CD4-positive, alpha-beta T cell (primary cell): ENCODE results near the gene BRD1. TPM values are rescaled to one million over a fixed set of nuclear protein-coding genes. Genes with fewer than 3 reads are reported as not detected.
A peak's percentile ranks its signal among the peaks of the same experiment; 100 is the strongest.

Source experiments
- ATAC-seq: fragments of 200-7000 bp; cut with Tn5 transposase; one replicate; pipeline ENCODE4 v1.10.0; 2022; ENCODE audit warnings: mild to moderate bottlenecking; ENCODE audit not compliant: poor library complexity
- CTCF ChIA-PET: fragments of 350-600 bp; sonication (Branson Sonifier 250); formaldehyde crosslinking; loops from one replicate; lab custom pipeline; 2021; ENCODE audit warnings: antibody characterized with exemption, inconsistent platforms; lab: Charles Lee
- POLR2A ChIA-PET: fragments of 350-600 bp; sonication (Branson Sonifier 250); formaldehyde crosslinking; loops from one replicate; lab custom pipeline; 2021; ENCODE audit warnings: antibody characterized with exemption, inconsistent platforms; lab: Charles Lee
- DNase-seq, 14 experiments: peaks; one replicate each; pipeline ENCODE4 v3.0.0-alpha.2; 2013 to 2020; ENCODE audit warnings: mixed read lengths in 2 of 14
- H3K27ac ChIP-seq, 2 donors: one replicate each; pipeline versions ENCODE4 v1.5.1 to v1.7.0; 2013; ENCODE audit warnings: low read length in 2 of 2, low read depth in 1 of 2, mild to moderate bottlenecking in 1 of 2
- H3K27me3 ChIP-seq, 2 experiments: 1 replicate in 1 of 2; 2 replicates in 1 of 2; pipeline versions ENCODE4 v1.6.1 to v1.7.0; 2013; ENCODE audit warnings: low read length in 2 of 2, control low read depth in 1 of 2, mild to moderate bottlenecking in 1 of 2, moderate library complexity in 1 of 2; ENCODE audit not compliant: insufficient read depth in 2 of 2, control insufficient read depth in 1 of 2
- H3K36me3 ChIP-seq: one replicate; pipeline ENCODE4 v1.6.1; 2013; ENCODE audit warnings: low read length, control low read depth; ENCODE audit not compliant: insufficient read depth
- H3K4me1 ChIP-seq: one replicate; pipeline ENCODE4 v1.6.1; 2013; ENCODE audit warnings: low read length, control low read depth; ENCODE audit not compliant: insufficient read depth
- H3K4me3 ChIP-seq: one replicate; pipeline ENCODE4 v1.5.1; 2013; ENCODE audit warnings: mild to moderate bottlenecking, low read length, moderate library complexity
- H3K9me3 ChIP-seq, 2 experiments: 1 replicate in 1 of 2; 2 replicates in 1 of 2; pipeline versions ENCODE4 v1.6.1 to v1.7.0; 2013; ENCODE audit warnings: low read length in 2 of 2, mild to moderate bottlenecking in 2 of 2, control low read depth in 1 of 2, moderate library complexity in 1 of 2; ENCODE audit not compliant: control insufficient read depth in 1 of 2, insufficient read depth in 1 of 2
- H3K27ac Mint-ChIP-seq: one replicate; pipeline ENCODE4 v1.8.0; 2020; ENCODE audit warnings: mixed read lengths
- H3K27me3 Mint-ChIP-seq: one replicate; pipeline ENCODE4 v1.8.0; 2021; ENCODE audit warnings: mixed read lengths
- H3K36me3 Mint-ChIP-seq: one replicate; pipeline ENCODE4 v1.8.0; 2021; ENCODE audit warnings: low read depth, mixed read lengths
- H3K4me1 Mint-ChIP-seq: one replicate; pipeline ENCODE4 v1.8.0; 2021; ENCODE audit warnings: low read depth, mixed read lengths
- H3K4me3 Mint-ChIP-seq: one replicate; pipeline ENCODE4 v1.8.0; 2020; ENCODE audit warnings: mild to moderate bottlenecking, mixed read lengths
- H3K9me3 Mint-ChIP-seq: one replicate; pipeline ENCODE4 v1.8.0; 2020; ENCODE audit warnings: mixed read lengths
- intact Hi-C, 2 experiments: fragments of 100-400 bp; cut with DNase I in 1 of 2; cut with micrococcal nuclease in 1 of 2; formaldehyde crosslinking; loops; one replicate each; pipeline versions ENCODE4 v1.15.1 to v1.9.0; 2023 to 2025; cut with DNase I, micrococcal nuclease
- total RNA-seq, 174 experiments: library from RNA in 2 of 174; stranded (reverse) in 2 of 174; gene quantifications; one replicate each; pipeline ENCODE4 v1.2.3 and lab custom pipeline; 2021 to 2026
- TF ChIP-seq, protein P1 (sequence below): fragments of 200-600 bp; IDR thresholded peaks from one replicate; pipeline ENCODE4 v1.8.0; 2022; ENCODE audit warnings: antibody characterized with exemption, mild to moderate bottlenecking

Gene BRD1
- total RNA-seq, 2 experiments from 2014 or later: 129 to 130 TPM

- H3K27ac ChIP-seq: no peak overlapping the region
Measured at GRCh38 chr22:49754696-49755630, 72.7 kb downstream of the BRD1 start.

DNA sequence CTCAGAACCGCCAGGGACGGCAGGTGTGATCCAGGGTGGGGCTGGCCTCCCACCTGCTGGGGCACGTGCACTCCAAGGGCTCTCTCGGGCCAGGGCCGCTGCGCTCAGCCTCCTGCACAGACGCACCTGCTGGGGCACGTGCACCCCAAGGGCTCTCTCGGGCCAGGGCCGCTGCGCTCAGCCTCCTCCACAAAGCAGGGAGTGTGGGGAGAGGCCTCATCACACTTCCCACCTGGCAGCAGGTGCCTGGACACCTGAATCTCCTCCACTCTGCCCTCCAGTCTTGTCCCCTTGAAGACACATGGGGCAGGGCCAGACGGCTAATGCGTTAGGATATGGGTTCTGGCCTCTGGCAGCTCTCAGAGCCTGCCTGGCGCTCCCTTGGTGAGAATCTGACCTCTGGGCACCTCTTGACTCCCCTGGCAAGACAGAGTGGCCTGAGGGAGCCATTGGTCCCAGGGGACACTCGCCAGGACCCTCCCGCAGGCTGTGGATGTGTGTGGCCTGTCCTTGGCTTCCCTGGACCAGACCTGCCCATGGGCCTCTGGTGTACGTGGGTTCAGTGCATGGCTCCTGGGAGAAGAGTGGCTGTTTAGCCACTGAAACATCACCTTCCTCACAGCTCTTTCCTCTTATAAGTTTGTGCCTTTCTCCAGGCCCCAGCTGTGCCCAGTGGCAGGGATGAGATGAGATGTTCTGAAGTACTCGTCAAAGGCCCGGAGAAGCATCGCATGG is 73.5 kb downstream of the BRD1 start:
- intact Hi-C loops: no loop called here
- H3K27me3 Mint-ChIP-seq: no peaks in the 10 kb centered on the region
- no peaks in the 10 kb centered on the region for H3K4me1 ChIP-seq
- no peaks in the 10 kb centered on the region for H3K4me1 Mint-ChIP-seq
- TF ChIP-seq, protein P1, sequence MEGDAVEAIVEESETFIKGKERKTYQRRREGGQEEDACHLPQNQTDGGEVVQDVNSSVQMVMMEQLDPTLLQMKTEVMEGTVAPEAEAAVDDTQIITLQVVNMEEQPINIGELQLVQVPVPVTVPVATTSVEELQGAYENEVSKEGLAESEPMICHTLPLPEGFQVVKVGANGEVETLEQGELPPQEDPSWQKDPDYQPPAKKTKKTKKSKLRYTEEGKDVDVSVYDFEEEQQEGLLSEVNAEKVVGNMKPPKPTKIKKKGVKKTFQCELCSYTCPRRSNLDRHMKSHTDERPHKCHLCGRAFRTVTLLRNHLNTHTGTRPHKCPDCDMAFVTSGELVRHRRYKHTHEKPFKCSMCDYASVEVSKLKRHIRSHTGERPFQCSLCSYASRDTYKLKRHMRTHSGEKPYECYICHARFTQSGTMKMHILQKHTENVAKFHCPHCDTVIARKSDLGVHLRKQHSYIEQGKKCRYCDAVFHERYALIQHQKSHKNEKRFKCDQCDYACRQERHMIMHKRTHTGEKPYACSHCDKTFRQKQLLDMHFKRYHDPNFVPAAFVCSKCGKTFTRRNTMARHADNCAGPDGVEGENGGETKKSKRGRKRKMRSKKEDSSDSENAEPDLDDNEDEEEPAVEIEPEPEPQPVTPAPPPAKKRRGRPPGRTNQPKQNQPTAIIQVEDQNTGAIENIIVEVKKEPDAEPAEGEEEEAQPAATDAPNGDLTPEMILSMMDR: no peak
- no peak overlapping the region for H3K4me3 Mint-ChIP-seq
- no peak overlapping the region for H3K4me3 ChIP-seq
- H3K27ac ChIP-seq: no peak overlapping the region
- ChIA-PET CTCF (no interaction called here), POLR2A (no interaction called here)
- H3K27ac Mint-ChIP-seq: no peak overlapping the region
- no peaks in the 10 kb centered on the region for H3K36me3 Mint-ChIP-seq
- DNase-seq (peak in 1 of 14 experiments; percentile 9), ATAC-seq (no peak)
- H3K27me3 ChIP-seq: peaks cover 0 to 3% of the 10 kb centered on the region in 2 experiments
- H3K9me3 ChIP-seq: peaks cover 0 to 19% of the 10 kb centered on the region in 2 experiments
- H3K9me3 Mint-ChIP-seq: no peaks in the 10 kb centered on the region
- H3K36me3 ChIP-seq: no peaks in the 10 kb centered on the region

More at GRCh38 chr22:49754696-49755630, 72.7 kb downstream of the BRD1 start:
- H3K4me1 ChIP-seq: no peaks in the 10 kb centered on the region
- ATAC-seq (no peak), DNase-seq (peak in 1 of 14 experiments; percentile 14)
- intact Hi-C loops: no loop called here
- Mint-ChIP-seq H3K4me1 (no peaks in the 10 kb centered on the region), H3K27ac (no peak overlapping the region), H3K9me3 (no peaks in the 10 kb centered on the region), H3K27me3 (no peaks in the 10 kb centered on the region), H3K36me3 (no peaks in the 10 kb centered on the region), H3K4me3 (no peak overlapping the region)
- H3K4me3 ChIP-seq: no peak overlapping the region
- POLR2A ChIA-PET: no interaction called here
- TF ChIP-seq, protein P1: no peak
- peaks cover 0 to 11% of the 10 kb centered on the region in 2 experiments for H3K9me3 ChIP-seq
- no peaks in the 10 kb centered on the region for H3K36me3 ChIP-seq
- no peaks in the 10 kb centered on the region for H3K27me3 ChIP-seq
- CTCF ChIA-PET: no interaction called here

GRCh38 chr22:49753276-49753890 is 74.3 kb downstream of the BRD1 start:
- Histone ChIP-seq H3K27ac (no peak overlapping the region), H3K36me3 (no peaks in the 10 kb centered on the region), H3K9me3 (peaks cover 0 to 24% of the 10 kb centered on the region in 2 experiments), H3K4me1 (no peaks in the 10 kb centered on the region), H3K27me3 (peaks cover 0 to 3% of the 10 kb centered on the region in 2 experiments), H3K4me3 (no peak overlapping the region)
- Mint-ChIP-seq H3K27me3 (no peaks in the 10 kb centered on the region), H3K27ac (no peak overlapping the region), H3K9me3 (no peaks in the 10 kb centered on the region), H3K4me3 (no peak overlapping the region), H3K4me1 (no peaks in the 10 kb centered on the region), H3K36me3 (no peaks in the 10 kb centered on the region)
- ATAC-seq: no peak
- CTCF ChIA-PET: no interaction called here
- TF ChIP-seq, protein P1: no peak
- DNase-seq: peak in 1 of 14 experiments; percentile 7
- intact Hi-C loops: no loop called here
- POLR2A ChIA-PET: no interaction called here
